ENCODE measurements around the gene TOMM6. TPM values are rescaled to one million over a fixed set of nuclear protein-coding genes. Genes with fewer than 3 reads are reported as not detected.

Gene TOMM6
- total RNA-seq, 1 experiment from 2014 or later = 292 TPM

GRCh38 chr6:41777551-41778285 lies 9.8 kb upstream of the TOMM6 start:
- peaks cover 14 to 23% of the 10 kb centered on the region in 2 experiments for H3K4me1 ChIP-seq (ENCODE audit: control insufficient read depth in 1 of 2, insufficient read depth in 2 of 2, low read length in 2 of 2)
- H3K4me2 ChIP-seq (ENCODE audit: low read length) = no peak overlapping the region
- no peak overlapping the region for H3K27ac ChIP-seq (ENCODE audit: low read depth, low read length)
- ChIA-PET CTCF (interaction anchor here (1.2 kb wide), 1 partner anchor 10 kb away, joined by 3 read pairs; the partner anchor contains the start of gene TOMM6), POLR2A (no interaction called here), RAD21 (ENCODE audit: low non-redundant PET in 1 of 2, low total read pairs in 2 of 2, uncharacterized antibody in 2 of 2, unreplicated experiment in 2 of 2) (no interaction called here)
- intact Hi-C loops (cut with micrococcal nuclease) = loop anchor here (2.0 to 10.0 kb wide), 3 partner anchors 43 to 409 kb away; partner anchors contain the start of gene TFEB
- H3K36me3 ChIP-seq (ENCODE audit: control insufficient read depth in 1 of 2, insufficient read depth in 2 of 2, low read length in 2 of 2) = no peaks in the 10 kb centered on the region; a peak in 2 of 4 replicates
- H3K4me3 ChIP-seq (replicated peaks in 1 of 2; ENCODE audit: low read depth in 1 of 2, low read length in 2 of 2) = no peak overlapping the region
- ATAC-seq (no peak), DNase-seq (ENCODE audit: low read depth, low spot score) (no peak)
- H3K79me2 ChIP-seq (ENCODE audit: insufficient read depth, low read length) = no peaks in the 10 kb centered on the region
- no peak overlapping the region for H3K9ac ChIP-seq (ENCODE audit: low read length)
- H4K20me1 ChIP-seq (ENCODE audit: insufficient read depth) = no peaks in the 10 kb centered on the region
- TF ChIP-seq ELF1 (IDR thresholded peaks at IDR 0.05; ENCODE audit: borderline replicate concordance, low read depth) = no peak
- no peak for TF ChIP-seq RAD21 (IDR thresholded peaks at IDR 0.05; ENCODE audit: low read depth)
- TF ChIP-seq EZH2phosphoT487 (IDR thresholded peaks at IDR 0.05; ENCODE audit: borderline replicate concordance) = no peak
- no peak for TF ChIP-seq POLR2AphosphoS5 (IDR thresholded peaks at IDR 0.05; ENCODE audit: low read depth, low read length)
- no peak for TF ChIP-seq ZNF274 (IDR thresholded peaks at IDR 0.05; ENCODE audit: low read depth, low read length)
- TF ChIP-seq YY1 (IDR thresholded peaks at IDR 0.05; ENCODE audit: extremely low read depth, insufficient replicate concordance, low read depth, low read length) = no peak
- TF ChIP-seq MAX (IDR thresholded peaks at IDR 0.05) = no peak
- TF ChIP-seq JUND (IDR thresholded peaks at IDR 0.05) = no peak
- no peak for TF ChIP-seq EGR1 (IDR thresholded peaks at IDR 0.05; ENCODE audit: low read depth)
- no peak for TF ChIP-seq CEBPB (IDR thresholded peaks at IDR 0.05; ENCODE audit: low read depth)
- TF ChIP-seq POLR2A (IDR thresholded peaks at IDR 0.05; ENCODE audit: borderline replicate concordance, extremely low read depth, insufficient read depth, insufficient read length) = no peak
- no peak for TF ChIP-seq FOSL1 (IDR thresholded peaks at IDR 0.05; ENCODE audit: low read depth)
- TF ChIP-seq SRF (IDR thresholded peaks at IDR 0.05; ENCODE audit: low read depth) = no peak
- no peak for TF ChIP-seq EZH2 (IDR thresholded peaks at IDR 0.05)
- no peak for TF ChIP-seq ZFX (IDR thresholded peaks at IDR 0.05)
- no peak for TF ChIP-seq REST (IDR thresholded peaks at IDR 0.05; ENCODE audit: low read depth)
- TF ChIP-seq CBX3 (IDR thresholded peaks at IDR 0.05; ENCODE audit: low read depth) = no peak
- no peak overlapping the region for H2AFZ ChIP-seq (ENCODE audit: low read depth, low read length, poor library complexity, severe bottlenecking)
- H3K9me3 ChIP-seq (ENCODE audit: control insufficient read depth in 1 of 2, insufficient read depth in 1 of 2, low read depth in 1 of 2, low read length in 2 of 2) = no peaks in the 10 kb centered on the region
- no peaks in the 10 kb centered on the region for H3K9me2 ChIP-seq (ENCODE audit: insufficient read depth)
- BruUV-seq (replicated peaks) = no TSS peak
- H3K27me3 ChIP-seq (ENCODE audit: insufficient read depth, low read length) = no peaks in the 10 kb centered on the region
